SK-N-SH (cell line): Measurements from ENCODE around the gene MAPK8IP1.

Experiments
- EP300 ChIP-seq, 2 experiments: IDR thresholded peaks; 2 replicates each; pipeline versions ENCODE4 v1.4.0 to v1.6.1; 2012; ENCODE audit warnings: borderline replicate concordance in 1 of 2, low read depth in 1 of 2, low read length in 1 of 2
- EZH2phosphoT487 ChIP-seq: fragments of 200-600 bp; sonication (generic); IDR thresholded peaks from 2 replicates; pipeline ENCODE4 v1.6.1; 2017; ENCODE audit warnings: low read depth, mixed run types, mild to moderate bottlenecking, antibody characterized with exemption, moderate library complexity, borderline replicate concordance
- GABPA ChIP-seq: IDR thresholded peaks from 2 replicates; pipeline ENCODE4 v1.4.0; 2012; ENCODE audit warnings: low read depth, mild to moderate bottlenecking
- MEF2A ChIP-seq: IDR thresholded peaks from 2 replicates; pipeline ENCODE4 v1.4.0; 2012; ENCODE audit warnings: low read depth, borderline replicate concordance
- NRF1 ChIP-seq: IDR thresholded peaks from 2 replicates; pipeline ENCODE4 v1.6.1; 2012; ENCODE audit warnings: low read depth, mild to moderate bottlenecking, low read length
- RAD21 ChIP-seq: IDR thresholded peaks from 2 replicates; pipeline ENCODE4 v1.6.1; 2012; ENCODE audit warnings: mild to moderate bottlenecking, low read length
- RCOR1 ChIP-seq: fragments of 150-350 bp; IDR thresholded peaks from 2 replicates; pipeline ENCODE4 v1.6.1; 2017; ENCODE audit warnings: antibody characterized with exemption, low read length
- RFX5 ChIP-seq: IDR thresholded peaks from 2 replicates; pipeline ENCODE4 v1.6.1; 2012; ENCODE audit warnings: mild to moderate bottlenecking, improper control_type of control experiment, low read length
- TAF1 ChIP-seq: IDR thresholded peaks from 2 replicates; pipeline ENCODE4 v1.6.1; 2012; ENCODE audit warnings: low read depth, mild to moderate bottlenecking, low read length, moderate library complexity, borderline replicate concordance
- TEAD4 ChIP-seq: IDR thresholded peaks from 2 replicates; pipeline ENCODE4 v1.4.0; 2012; ENCODE audit warnings: mild to moderate bottlenecking, borderline replicate concordance; ENCODE audit not compliant: insufficient read depth
- YY1 ChIP-seq: IDR thresholded peaks from 2 replicates; pipeline ENCODE4 v1.4.0; 2012; ENCODE audit warnings: low read depth, mild to moderate bottlenecking
- TF ChIP-seq, protein P1 (sequence below): fragments of 200-600 bp; sonication (generic); IDR thresholded peaks from 2 replicates; pipeline ENCODE4 v1.6.1; 2017; ENCODE audit warnings: antibody characterized with exemption, mild to moderate bottlenecking, moderate library complexity
- TF ChIP-seq, protein P2 (sequence below): IDR thresholded peaks from 2 replicates; pipeline ENCODE4 v1.4.0; 2012; ENCODE audit warnings: low read depth, borderline replicate concordance
- TF ChIP-seq, protein P3 (sequence below): fragments of 150-350 bp; IDR thresholded peaks from 2 replicates; pipeline ENCODE4 v1.6.1; 2017; ENCODE audit warnings: antibody characterized with exemption, low read length, low read depth, borderline replicate concordance

DNA sequence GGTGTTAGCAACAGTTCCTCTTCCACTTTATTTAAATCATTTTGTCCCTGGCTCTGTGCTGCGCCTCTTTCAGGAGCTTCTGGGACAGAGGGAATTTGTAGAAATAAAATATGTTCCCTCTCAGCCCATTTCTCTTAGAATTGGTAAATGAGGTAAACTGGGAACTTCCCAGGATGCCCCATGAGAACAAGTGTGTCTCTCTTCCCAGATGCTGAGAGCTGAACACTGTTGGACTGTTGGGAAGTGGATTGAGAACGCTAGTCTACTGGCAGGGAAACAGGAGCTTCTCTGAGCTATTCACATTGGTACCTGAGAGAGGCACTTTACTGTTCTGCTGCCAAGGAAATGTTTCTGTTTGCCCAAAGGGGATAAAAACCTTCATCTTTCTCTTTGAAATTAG, 34.2 kb upstream of the MAPK8IP1 start:
- TF ChIP-seq, protein P1, sequence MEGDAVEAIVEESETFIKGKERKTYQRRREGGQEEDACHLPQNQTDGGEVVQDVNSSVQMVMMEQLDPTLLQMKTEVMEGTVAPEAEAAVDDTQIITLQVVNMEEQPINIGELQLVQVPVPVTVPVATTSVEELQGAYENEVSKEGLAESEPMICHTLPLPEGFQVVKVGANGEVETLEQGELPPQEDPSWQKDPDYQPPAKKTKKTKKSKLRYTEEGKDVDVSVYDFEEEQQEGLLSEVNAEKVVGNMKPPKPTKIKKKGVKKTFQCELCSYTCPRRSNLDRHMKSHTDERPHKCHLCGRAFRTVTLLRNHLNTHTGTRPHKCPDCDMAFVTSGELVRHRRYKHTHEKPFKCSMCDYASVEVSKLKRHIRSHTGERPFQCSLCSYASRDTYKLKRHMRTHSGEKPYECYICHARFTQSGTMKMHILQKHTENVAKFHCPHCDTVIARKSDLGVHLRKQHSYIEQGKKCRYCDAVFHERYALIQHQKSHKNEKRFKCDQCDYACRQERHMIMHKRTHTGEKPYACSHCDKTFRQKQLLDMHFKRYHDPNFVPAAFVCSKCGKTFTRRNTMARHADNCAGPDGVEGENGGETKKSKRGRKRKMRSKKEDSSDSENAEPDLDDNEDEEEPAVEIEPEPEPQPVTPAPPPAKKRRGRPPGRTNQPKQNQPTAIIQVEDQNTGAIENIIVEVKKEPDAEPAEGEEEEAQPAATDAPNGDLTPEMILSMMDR, result no peak
- no peak for TF ChIP-seq GABPA
- TF ChIP-seq RCOR1, result no peak
- no peak for TF ChIP-seq MEF2A
- no peak for TF ChIP-seq YY1
- TF ChIP-seq EP300 (IDR thresholded peaks at IDR 0.05; ENCODE audit: borderline replicate concordance in 1 of 2, low read depth in 1 of 2, low read length in 1 of 2), result no peak
- TF ChIP-seq, protein P2, sequence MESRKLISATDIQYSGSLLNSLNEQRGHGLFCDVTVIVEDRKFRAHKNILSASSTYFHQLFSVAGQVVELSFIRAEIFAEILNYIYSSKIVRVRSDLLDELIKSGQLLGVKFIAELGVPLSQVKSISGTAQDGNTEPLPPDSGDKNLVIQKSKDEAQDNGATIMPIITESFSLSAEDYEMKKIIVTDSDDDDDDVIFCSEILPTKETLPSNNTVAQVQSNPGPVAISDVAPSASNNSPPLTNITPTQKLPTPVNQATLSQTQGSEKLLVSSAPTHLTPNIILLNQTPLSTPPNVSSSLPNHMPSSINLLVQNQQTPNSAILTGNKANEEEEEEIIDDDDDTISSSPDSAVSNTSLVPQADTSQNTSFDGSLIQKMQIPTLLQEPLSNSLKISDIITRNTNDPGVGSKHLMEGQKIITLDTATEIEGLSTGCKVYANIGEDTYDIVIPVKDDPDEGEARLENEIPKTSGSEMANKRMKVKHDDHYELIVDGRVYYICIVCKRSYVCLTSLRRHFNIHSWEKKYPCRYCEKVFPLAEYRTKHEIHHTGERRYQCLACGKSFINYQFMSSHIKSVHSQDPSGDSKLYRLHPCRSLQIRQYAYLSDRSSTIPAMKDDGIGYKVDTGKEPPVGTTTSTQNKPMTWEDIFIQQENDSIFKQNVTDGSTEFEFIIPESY, result no peak
- TF ChIP-seq, protein P3, sequence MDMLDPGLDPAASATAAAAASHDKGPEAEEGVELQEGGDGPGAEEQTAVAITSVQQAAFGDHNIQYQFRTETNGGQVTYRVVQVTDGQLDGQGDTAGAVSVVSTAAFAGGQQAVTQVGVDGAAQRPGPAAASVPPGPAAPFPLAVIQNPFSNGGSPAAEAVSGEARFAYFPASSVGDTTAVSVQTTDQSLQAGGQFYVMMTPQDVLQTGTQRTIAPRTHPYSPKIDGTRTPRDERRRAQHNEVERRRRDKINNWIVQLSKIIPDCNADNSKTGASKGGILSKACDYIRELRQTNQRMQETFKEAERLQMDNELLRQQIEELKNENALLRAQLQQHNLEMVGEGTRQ, result no peak
- no peak for TF ChIP-seq NRF1
- no peak for TF ChIP-seq EZH2phosphoT487
- no peak for TF ChIP-seq TAF1
- no peak for TF ChIP-seq RFX5
- no peak for TF ChIP-seq TEAD4
- no peak for TF ChIP-seq RAD21
